Stimulated activated CD8-positive, alpha-beta memory T cell treated with anti-CD3 and anti-CD28 coated beads, Interleukin-4, amount 100 ng/mL, for 4 hours (primary cell): ENCODE measurements around the gene RRAS.
"Not testable (repeated sequence)": the region's sequence is repeated elsewhere in the genome, so short reads cannot be mapped to it uniquely, and the experiment has no call there.

Source experiments
- DNase-seq, 2 donors: peaks; one replicate each; pipeline ENCODE4 v3.0.0-alpha.2; 2020; ENCODE audit warnings: low read depth in 2 of 2, low spot score in 1 of 2

Gene RRAS

DNA sequence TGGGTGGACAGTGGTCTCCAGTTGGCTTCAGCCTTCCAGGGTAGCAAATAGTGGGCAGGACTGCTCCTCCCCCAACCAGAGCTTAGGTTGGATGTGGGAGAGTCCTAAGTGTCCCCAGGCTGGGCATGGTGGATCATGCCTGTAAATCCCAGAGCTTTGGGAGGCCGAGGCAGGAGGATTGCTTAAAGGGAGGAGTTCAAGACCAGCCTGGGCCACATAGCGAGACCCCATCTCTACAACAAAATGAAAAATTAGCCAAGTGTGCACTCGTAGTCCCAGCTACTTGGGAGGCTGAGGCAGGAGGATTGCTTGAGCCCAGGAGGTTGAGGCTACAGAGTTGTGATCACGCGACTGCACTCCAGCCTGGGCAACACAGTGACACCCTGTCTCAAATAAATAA, 7.4 kb downstream of the RRAS start:
- no peak for DNase-seq

DNA sequence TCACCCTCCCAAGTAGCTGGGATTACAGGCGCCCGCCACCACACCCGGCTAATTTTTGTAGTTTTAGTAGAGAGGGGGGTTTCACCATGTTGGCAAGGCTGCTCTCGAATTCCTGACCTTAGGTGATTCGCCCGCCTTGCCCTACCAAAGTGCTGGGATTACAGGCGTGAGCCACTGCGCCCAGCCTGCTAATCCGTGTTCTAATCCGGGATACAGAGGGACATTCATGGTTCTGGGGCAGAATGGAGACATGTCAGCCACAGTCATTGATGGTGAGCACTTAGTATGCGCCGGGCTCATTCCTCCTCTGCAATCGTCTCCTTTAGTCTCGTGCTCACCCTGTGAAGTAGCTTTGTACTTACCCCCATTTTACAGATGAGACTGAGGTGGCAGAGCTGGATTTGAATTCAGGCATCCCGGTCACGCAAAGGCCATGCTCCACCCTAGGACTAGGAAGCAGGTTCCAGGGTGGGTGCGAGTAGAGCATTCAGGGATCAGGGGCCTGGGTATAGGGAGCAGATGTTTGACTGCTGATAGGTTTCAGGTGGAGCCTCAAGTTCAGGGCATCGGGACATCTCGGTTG, 8.2 kb downstream of the RRAS start:
- DNase-seq = no peak

DNA sequence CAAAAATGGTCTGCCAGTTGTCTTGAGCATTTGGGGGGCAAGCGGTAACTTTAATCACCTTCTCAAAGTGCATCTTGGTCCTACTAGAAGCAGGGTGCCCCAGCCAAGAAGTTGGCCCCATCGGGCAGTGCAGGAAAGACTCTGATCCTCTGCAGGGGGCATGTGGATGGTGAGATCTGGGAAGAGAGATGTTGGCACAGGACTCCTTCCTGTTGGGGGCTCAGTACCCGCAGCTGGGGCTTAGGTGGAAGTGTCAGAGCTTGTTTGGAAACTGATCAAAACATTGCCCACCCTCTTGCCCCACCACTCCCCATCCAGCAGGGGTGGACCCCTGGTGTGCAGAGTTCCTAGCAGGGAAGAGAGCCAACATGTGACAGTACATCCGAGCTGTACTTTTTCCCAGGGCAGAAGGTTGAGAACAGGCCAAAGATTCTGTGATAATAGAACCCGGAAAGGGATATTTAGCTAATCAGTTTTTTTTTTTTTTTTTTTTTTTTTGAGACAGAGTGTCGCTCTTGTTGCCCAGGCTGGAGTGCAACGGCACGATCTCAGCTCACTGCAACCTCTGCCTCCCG, 8.8 kb downstream of the RRAS start:
- no peak for DNase-seq

- no peak for DNase-seq
These were observed 10.3 kb downstream of the RRAS start for GRCh38 chr19:49629659-49630058.

DNA sequence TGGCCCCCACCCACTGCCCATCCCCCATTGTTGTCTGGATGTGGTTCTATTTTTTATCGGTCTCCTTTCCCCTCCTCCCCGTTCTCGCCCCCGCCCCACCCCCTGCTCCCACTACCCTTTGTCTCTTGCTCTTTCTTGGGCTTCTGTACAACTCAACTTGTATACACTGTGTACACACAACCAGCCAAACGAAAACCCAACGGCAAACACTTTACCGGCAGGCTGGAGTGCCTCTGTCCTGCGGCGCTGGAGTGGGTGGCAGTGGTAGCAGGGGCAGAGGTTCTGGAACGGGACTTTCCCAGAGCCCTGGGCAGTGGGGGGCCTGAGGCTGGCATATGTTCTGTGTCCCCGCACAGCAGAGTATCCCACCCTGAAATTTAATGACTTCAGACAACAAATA, 13.7 kb downstream of the RRAS start:
- no peak for DNase-seq

- no peak for DNase-seq
These were observed 14.7 kb downstream of the RRAS start for GRCh38 chr19:49624967-49625910.

DNA sequence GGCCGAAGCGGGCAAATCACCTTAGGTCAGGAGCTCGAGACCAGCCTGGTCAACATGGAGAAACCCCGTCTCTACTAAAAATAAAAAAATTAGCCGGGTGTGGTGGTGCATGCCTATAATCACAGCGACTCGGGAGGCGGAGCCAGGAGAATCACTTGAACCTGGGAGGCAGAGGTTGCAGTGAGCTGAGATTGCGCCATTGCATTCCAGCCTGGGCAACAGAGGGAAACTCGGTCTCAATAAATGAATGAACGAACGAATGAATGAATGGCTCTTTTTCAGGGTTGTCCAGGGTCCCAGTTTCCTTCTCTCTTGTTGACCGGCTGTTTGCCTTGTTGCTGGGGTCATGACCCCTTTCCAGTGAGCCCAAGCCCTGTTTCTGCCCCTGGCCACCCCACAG, 22.1 kb downstream of the RRAS start:
- DNase-seq = not testable (repeated sequence)

DNA sequence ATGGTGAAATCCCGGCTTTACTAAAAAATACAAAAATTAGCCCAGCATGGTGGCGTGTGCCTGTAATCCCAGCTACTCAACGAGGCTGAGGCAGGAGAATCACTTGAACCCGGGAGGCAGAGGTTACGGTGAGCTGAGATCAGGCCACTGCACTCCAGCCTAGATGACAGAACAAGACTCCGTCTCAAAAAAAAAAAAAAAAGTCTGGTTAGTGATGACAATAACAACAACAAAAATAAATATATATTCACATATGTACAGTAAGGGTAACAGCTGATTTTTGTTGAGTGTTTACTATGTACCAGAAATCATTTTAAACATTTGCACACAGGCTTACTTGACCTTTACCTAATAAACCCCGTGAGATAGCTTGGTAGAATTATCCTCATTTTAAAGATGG, 23.0 kb downstream of the RRAS start:
- no peak for DNase-seq

DNA sequence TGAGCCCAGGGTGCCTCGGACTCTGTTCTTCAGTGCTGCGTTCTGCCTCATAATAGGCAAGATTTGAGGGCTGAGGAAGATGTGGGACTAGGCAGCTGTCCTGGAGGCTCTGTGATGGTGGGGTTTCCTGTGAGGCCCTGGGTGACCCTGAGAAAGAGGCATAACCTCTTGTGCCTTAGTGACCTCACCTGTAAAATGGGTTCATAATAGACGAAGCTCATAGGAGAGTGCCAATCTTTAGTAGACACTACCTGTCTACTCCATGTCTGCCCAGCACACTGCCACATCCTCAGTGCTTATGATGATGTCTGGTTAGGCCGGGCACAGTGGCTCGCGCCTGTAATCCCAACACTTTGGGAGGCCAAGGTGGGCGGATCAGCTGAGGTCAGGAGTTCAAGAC, 23.4 kb downstream of the RRAS start:
- DNase-seq = no peak

DNA sequence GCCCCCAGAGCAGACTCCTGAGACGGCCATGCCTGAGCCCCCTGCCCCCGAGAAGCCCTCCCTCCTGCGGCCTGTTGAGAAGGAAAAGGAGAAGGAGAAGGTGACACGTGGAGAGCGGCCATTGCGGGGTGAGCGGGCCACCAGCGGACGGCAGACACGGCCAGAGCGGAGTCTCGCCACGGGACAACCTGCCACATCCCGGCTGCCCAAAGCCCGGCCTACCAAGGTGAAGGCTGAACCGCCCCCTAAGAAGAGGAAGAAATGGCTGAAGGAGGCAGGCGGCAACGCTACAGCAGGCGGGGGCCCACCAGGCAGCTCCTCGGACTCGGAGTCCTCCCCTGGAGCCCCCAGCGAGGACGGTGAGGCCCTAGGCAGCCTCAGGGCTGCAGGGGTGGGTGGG, 24.1 kb downstream of the RRAS start:
- no peak for DNase-seq

DNA sequence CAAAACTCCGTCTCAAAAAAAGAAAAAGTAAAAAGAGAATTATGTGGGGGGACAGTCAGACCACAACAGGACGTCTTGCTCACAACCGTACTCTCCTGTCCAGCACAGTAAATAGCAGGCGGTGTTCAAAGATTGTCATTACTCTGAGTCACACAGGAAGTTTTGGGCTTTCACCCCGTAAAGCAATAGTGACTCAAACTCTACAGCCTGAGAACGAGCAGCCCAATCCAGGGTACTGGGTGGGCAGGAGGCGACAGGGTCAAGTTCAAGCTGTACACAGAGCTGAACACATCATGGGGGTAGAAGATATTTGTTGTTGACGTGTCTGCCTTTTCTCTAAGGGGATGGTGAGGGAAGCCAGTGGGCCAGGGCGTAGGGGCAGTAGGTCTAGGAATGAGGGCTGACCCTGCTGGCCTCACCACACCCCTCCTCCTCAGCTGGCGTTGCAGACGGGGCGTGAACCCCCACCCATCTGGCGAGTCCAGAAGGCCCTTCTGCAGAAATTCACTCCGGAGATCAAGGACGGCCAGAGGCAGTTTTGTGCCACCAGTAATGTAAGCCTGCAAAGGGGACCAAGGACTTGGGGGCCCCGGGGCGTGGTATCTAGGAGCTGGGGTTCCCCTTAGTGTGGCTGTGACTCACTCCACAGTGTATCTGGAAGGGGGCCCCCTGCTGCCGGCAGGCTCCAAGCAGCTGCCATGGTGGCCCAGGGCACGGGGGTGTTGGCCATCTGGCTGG, 25.7 kb downstream of the RRAS start:
- DNase-seq = no peak

- DNase-seq = no peak
These were observed 26.6 kb downstream of the RRAS start for GRCh38 chr19:49613374-49613773.

DNA sequence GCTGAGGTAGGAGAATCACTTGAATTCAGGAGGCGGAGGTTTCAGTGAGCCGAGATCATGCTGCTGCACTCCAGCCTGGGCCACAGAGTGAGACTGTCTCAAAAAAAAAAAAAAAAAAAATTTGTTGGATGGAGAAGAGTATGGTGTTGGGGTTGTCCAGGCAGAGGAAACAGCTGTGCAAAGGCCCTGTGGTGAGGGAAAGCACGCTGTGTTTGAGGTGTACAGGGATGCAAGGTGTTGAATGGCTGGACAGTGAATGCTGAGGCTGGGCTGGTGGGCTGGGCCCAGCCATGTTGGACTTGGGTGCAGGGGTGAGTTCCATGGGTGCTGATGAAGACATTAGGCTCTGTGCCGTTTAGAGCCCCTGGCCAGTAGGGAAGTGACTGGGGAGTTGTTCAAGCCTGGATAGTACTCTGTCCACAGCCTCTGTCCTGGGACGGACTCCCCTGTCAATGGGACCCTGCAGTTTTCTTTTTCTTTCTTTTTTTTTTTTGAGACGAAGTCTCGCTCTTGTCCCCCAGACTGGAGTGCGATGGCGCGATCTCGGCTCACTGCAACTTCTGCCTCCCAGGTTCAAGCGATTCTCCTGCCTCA, 30.3 kb downstream of the RRAS start:
- no peak for DNase-seq

GRCh38 chr19:49605605-49606004, 34.3 kb downstream of the RRAS start:
- no peak for DNase-seq

GRCh38 chr19:49602806-49603205, 37.1 kb downstream of the RRAS start:
- no peak for DNase-seq

GRCh38 chr19:49601482-49602038, 38.4 kb downstream of the RRAS start:
- no peak for DNase-seq

- DNase-seq = no peak
These were observed 40.3 kb downstream of the RRAS start for GRCh38 chr19:49599378-49600295.

GRCh38 chr19:49597703-49597974, 42.3 kb downstream of the RRAS start:
- DNase-seq = no peak

DNA sequence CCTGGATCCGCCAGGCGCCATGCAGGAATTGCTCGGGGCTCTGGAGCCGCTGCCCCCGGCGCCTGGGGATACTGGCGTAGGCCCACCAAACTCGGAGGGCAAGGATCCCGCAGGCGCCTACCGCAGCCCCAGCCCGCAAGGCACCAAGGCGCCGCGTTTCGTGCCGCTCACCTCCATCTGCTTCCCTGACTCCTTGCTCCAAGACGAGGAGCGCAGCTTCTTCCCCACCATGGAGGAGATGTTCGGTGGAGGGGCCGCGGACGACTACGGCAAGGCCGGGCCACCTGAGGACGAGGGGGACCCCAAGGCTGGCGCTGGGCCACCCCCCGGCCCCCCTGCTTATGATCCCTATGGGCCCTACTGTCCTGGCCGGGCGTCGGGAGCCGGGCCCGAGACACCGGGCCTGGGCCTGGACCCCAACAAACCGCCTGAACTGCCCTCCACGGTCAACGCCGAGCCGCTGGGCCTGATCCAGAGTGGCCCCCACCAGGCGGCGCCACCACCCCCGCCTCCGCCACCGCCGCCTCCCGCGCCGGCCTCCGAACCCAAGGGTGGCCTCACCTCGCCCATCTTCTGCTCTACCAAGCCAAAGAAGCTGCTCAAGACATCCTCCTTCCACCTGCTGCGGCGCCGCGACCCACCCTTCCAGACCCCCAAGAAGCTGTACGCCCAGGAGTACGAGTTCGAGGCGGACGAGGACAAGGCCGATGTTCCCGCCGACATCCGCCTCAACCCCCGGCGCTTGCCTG, 42.8 kb downstream of the RRAS start:
- no peak for DNase-seq
